ENCODE results near the gene TMEM63C.
"Not testable (repeated sequence)": the region's sequence is repeated elsewhere in the genome, so short reads cannot be mapped to it uniquely, and the experiment has no call there.

Gene TMEM63C

DNA sequence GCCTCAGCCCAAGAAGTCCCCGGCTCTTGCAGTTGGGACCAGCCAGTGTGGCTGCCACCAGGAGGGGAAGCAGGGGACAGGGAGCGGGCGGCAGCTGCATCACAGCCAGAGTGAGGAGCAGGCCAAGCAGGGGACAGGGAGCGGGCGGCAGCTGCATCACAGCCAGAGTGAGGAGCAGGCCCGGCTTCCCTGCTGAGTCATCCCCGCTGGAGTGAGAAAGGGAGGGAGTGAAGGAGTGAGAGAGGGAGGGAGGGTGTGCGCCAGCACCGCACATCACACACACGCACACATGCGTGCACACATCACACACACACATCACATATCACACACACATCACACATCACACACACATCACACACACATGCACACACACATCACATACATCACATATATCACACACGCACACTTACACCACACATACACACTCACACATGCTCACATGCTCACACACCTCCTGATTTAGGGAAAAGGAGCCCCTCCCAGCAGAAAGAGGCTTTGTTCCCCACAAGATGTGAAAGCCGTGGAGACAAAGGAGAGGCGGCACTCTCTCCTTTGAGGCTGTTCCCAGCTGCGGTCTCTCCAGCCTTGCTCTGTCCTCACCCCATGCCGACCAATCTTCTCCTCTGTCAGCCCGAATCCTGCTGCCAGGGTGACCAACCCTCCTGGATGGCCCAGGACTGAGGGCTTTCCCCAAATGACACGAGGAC is 23.3 kb upstream of the TMEM63C start:
- DNase-seq, result no peak

DNA sequence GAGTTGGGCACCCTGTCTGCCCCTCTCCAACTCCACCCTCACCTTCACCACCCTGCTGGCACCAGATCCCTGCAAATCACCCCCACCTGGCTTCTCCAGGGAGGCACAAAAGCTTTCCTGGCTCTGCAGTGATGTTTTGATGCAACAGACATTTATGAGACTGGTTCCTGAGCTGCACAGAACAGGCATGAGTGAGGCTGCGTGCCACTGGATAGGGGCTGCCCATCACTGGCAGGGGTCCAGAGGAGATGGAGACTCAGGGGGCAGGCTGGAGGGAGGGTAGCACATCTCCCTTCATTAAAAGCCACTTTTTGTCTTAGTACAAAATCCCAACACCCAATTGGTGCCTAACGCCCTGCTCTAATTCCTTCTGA is 22.7 kb upstream of the TMEM63C start:
- DNase-seq, result no peak

DNA sequence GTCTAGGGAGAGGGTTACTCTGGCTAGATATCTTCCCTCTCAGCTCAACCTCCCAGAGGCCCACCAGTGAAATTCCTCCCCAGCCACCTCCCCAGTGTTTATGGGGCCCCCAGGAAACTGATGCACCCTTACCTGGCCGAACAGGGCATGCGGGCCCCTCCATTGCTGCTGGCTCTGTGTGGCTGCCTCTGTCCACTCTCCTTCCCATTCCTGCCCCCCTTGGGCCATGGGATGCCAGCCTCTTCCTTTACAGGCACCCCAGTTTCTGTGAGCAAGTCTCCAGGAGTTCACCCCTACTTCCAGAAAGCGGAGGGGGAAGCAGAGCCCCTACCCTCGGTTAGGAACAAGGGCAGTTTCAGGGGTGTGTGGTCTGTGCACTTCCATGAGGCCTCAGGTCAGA is 20.6 kb upstream of the TMEM63C start:
- DNase-seq, result no peak

DNA sequence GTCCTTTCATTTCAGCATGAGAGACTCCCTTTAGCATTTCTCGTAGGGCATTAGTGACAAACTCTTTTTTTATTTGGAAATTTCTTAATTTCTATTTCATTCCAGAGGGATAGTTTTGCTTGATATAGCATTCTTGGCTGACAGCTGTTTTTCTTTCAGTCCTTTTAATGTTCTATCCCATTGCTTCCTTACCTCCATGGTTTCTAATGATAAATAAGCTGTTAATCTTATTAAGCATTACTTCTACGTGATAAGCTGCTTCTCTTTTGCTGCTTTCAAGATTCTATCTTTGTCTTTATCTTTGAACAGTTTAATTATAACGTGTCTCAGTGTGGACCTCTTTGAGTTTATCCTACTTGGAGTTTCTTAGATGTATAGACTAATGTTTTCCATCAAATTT is 11.6 kb upstream of the TMEM63C start:
- no peak for DNase-seq

GRCh38 chr14:77172916-77173315 is 8.7 kb upstream of the TMEM63C start:
- DNase-seq, result no peak

DNA sequence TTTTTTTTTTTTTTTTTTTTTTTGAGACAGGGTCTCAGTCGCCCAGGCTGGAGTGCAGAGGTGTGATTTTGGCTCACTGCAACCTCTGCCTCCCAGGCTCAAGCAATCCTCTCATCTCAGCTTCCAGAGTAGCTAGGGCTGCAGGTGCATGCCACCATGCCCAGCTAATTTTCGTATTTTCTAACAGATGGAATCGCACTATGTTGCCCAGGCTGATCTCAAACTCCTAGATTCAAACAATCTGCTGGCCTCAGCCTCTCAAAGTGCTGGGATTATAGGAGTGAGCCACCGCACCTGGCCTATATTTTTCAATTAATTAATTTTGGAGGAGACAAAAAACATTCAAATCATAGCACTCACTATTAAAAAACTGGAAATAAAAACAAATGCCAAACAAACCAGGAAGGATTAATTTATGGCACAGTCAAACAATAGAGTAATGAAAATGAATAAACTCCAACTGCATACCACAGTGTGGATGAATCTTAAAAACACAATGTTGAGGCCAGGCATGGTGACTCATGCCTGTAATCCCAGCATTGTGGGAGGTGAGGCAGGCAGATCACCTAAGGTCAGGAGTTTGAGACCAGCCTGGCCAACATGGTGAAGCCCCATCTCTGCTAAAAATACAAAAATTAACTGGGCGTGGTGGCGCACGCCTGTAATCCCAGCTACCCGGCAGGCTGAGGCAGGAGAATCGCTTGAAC is 7.5 kb upstream of the TMEM63C start:
- DNase-seq, result not testable (repeated sequence)

DNA sequence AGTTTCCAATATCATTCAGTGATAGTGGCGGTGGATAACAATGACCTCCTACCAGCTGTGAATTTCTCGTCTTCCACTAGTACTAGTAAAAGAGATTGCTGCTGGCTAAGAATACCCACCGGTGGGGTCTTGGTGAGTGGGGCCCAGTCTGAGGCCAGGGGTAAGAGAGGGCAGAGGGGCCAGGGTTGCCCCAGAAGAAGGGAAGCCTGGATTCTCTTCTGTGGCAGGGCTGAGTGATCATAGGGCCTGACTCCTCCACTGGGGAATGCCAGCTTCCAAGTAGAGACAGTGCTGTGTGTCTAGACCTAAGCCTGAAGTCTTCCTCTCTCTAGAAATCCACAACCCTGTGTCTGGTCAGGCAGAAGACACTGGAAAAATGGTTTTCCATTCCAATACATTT is 5.8 kb upstream of the TMEM63C start:
- DNase-seq, result no peak

DNA sequence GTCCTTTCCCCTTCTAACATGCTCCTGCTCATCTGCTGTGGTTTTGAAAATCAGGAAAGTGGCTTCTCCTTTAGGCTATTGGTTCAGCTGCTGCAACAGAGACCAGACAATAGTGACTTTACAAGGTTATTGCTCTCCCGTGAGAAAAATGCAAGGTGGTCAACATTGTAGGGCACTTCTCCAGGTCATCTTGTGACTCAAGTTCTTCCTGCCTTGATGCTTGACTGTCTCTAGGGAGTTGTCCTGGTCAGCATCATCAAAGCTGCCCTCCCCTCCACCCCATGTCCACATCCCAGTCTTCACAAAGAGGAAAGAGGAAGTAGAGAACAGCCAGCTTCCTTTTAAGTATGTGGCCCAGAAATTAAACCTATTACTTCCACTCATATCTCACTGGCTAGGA is 3.9 kb upstream of the TMEM63C start:
- DNase-seq, result no peak

- DNase-seq, result no peak
Observed at GRCh38 chr14:77178656-77179055, 2.9 kb upstream of the TMEM63C start.

- no peak for DNase-seq
Observed at GRCh38 chr14:77180726-77181602, 634 bp upstream of the TMEM63C start.

- no peak for DNase-seq
Observed at GRCh38 chr14:77183896-77184295, 2.3 kb downstream of the TMEM63C start.

DNA sequence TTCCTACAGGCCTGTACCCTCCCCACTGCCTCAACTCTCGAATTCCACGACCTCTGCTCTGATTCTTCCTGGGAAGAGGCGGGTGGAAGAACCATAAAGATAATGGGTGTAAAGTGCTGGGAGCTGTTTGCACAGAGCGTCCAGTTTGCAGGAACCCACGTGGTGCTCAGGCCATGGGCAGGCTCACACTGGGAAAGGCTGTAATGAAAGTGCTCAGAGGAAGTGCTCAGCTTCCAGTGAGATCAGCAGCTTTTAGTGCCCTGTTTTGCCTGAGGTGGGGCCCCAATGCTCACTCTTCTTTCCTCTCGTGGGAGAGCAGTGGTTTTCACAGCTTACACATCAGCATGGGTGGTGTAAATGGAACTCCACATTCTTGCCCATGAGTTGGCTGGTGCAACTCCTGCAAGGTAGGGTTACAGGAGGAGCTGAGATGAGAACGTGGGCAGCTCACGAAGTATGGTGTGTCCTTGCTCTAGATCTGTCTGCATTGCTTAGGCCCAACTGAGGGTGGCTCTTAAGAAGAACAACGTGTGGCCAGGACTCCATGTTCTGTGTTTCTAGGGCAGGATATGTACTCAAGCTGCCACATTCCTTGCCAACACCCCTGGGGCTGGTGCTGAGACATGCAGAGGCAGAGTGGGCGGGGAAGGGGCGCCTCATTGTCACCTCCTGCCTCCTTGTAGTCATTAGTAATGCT is 2.9 kb downstream of the TMEM63C start:
- DNase-seq, result no peak

DNA sequence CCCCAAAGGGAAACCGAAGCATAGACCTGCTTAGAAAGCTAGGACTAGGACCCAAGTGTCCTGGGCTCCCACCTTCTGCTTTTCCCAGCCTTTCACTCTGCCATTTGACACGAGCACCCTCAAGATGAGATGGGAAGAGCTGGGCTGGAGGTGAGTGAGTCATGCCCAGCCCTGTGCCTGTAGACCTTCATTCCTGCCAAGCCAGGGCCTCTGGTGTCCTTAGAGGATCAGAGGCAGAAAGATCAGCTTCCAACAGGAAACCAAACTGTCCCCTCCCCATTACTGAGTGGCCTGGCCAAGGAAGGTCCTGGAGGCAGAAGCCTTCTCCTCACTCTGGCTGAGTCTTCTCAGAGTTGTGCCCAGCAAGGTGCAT is 3.5 kb downstream of the TMEM63C start:
- DNase-seq, result no peak

DNA sequence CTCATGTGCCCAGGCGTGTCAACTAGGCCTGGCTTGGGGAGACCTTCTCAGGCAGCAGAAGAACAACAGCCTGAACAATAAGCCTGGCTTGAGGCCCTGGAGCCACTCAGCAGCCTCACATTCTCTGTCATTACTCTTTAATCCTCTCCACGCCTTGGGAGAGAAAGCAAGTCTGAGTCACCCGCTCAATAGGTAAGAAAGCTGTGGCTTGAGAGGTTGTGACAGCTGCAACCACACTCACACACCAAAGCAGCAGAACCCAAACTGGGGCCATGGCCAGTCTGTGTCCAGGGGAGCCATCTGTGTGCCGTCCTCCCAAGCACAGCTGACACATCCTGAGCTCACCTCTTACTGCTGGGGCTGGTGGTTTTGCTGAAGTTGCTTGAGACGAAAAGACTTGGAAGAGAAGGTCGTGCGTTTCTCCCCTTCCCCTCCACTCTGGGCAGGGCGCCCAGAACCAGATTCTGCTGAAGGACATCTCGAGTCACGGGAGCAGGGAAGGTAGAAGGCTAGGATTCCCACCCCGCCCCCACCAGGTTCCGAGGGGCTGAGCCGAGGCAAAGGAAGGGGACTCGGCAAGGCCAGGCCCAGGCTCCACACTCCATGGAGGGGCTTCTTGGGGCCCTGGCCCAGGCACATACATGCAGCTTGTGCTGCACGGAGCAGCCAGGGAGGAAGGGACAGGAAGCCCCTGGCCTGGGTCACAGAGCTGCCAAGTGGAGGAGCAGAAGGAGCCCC is 5.5 kb downstream of the TMEM63C start:
- DNase-seq, result no peak

DNA sequence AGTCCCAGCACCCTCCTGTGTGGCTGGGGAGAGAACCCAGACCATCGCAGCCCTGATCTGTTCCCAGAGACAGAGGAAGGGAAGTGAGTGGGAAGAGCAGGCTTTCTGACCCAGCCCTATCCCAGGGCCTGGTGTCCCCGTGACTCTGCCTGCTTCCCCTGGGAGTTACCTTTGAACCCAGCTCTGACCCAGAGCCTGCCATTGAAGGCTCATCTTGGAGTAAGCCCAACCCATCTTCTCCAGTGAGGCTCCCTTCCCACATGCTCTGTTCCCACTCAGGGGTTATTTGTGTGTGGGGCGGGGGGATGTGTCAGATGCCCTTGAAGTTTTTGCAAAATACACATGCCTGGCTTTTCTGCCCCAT is 6.0 kb downstream of the TMEM63C start:
- DNase-seq, result no peak

- no peak for DNase-seq
Observed at GRCh38 chr14:77189479-77189878, 7.9 kb downstream of the TMEM63C start.

- DNase-seq, result no peak
Observed at GRCh38 chr14:77190977-77191376, 9.4 kb downstream of the TMEM63C start.

- no peak for DNase-seq
Observed at GRCh38 chr14:77194706-77195105, 13.1 kb downstream of the TMEM63C start.

DNA sequence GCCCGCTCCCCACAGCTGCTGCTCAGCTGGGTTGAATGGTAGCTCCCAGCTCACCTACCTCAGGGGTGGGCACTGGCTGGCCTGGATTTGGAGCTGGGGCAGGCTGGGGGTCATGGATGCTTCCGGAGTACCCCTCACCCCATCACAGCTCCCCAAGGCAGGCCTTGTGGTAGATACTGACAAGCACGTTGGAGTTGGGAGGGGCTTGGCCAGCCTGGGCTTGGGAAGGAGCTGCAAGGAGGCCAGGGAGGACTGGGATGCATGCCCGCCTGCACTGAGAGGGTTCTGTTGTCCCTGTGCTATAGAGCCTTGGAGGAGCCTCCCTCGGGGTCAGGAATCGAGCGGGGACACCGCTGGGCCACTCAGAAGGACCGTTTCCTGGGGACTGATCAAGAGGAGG is 14.2 kb downstream of the TMEM63C start:
- DNase-seq, result no peak

DNA sequence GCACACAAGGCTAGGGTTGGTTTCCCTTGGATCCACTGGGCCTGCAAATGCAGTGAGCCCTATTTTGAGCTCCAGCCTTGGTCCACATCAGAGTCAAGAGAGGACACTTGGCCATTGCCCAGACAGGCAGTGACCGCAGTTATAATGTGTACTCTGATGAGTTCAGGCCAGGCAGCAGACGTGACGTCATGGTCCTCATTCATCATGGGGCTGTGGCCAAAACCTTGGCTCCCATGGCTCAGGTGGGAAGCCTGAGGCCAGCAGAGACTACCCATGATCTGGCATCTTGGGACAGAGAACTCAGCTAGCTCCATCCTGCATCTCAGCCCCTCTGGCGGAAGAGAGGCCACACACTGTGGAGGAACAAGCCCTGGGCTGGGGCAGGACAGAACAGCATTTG is 16.4 kb downstream of the TMEM63C start:
- DNase-seq, result no peak

- DNase-seq, result no peak
Observed at GRCh38 chr14:77198561-77198960, 17.0 kb downstream of the TMEM63C start.

DNA sequence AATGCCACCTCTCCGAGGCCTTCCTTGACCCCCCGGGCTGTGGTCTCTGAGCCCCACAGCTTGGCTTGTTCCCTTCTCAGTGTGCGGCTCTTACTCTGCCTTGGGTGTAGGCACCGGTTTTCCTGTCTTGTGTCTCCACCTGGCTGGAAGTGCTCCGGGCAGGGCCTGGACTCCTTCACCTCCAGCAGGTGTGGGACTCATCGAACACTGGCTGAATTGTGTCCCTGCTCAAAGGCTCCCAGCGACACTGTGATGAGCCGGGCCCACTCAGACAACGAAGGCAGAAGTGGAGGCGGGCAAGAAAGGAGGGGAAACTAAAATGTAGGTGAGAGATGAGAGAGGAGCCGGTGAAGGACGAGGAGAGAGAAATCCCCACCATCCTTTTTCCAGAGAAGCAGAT is 18.0 kb downstream of the TMEM63C start:
- DNase-seq, result no peak
